ENCODE data around the gene PEX26.
A peak's percentile ranks its signal among the peaks of the same experiment; 100 is the strongest.
"Not testable (repeated sequence)": the region's sequence is repeated elsewhere in the genome, so short reads cannot be mapped to it uniquely, and the experiment has no call there.

PEX26 gene

DNA sequence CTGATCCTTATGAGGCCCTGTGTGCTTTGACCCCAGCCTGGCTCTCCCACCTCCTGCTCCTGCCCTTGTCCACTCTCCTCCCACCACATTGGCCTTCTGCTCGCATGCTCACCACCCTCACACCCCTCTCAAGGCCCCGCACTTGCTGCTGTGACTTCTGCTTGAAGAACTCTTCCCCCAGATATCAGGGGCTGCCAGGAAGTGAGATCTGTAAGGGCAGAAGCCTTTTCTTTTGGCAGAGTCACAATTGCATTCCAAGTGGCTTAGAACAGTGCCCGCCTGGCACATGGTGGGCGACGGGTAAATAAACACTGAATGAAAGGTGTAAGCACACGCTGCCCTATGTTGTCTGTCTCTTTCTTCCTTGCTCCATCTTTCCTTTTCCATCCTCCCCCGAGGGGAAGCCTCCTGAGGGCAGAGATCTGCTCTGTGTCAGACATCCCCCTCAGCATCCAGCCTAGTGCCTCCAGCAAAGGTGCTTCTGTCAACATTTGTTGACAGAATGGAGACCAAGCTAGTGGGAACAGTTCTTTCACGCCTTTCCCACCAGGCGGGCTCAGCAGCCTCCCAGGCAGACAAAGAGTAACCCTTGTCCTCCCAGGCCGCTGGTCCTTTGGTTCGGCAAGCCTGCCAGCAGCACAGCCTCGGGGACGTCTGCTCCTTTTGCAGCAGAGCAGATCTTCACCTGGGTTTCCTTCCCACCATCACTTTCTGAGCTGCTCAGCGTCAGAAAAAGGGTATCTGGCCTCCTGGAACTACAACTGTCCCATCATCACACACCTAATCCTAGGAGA, 10.0 kb upstream of the PEX26 start:
- DNase-seq: no peak
- intact Hi-C loops (cut with DNase I): no loop called here

DNA sequence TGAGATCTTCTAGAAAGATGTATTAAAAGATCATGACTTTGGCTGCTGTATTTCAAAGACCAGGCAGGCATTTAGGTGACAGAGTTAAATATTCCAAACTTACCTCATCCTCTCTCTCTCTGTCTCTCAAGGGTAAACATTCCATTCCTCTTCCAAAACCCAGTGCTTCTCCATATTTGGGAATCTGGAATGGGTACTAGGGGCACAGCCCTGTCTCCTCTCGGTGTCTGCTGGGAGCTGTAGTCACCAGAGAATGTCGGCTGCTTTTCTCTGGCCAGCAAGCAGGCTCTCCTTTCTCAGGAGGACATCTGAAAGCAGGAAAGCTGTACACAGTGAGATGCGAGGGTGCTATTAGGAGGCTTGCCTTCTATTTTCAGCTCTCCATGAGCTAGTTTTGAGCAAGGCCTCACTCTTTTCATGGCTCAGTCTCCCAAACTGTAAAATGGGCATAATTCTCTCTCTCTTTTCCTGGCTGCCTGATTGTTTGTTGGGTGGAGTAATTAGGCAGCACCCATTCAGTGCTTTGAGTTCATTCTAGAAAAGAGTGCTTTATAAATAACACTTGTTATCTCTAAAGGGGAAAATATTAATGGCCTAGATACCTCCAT, 9.3 kb upstream of the PEX26 start:
- intact Hi-C loops (cut with DNase I): no loop called here
- DNase-seq: no peak

DNA sequence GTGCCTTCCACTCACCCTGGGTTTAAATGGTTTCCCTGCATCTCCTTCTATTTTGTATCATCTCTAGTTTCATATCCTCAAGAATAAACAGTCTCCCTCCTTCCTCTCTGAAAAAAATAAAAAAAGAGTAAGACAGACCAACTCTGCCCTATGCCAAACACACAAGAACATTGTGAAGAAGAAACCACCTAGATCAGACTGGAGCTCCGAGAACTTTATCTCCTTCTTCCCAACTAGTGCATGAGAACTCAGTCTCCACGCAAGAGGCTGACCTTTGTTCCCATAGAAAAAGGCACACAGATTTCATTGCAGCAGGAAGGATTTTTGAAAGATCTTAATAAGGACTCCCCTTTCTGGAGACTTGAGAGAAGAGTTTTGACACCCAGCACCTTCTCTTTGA, 8.7 kb upstream of the PEX26 start:
- intact Hi-C loops (cut with DNase I): no loop called here
- no peak for DNase-seq

DNA sequence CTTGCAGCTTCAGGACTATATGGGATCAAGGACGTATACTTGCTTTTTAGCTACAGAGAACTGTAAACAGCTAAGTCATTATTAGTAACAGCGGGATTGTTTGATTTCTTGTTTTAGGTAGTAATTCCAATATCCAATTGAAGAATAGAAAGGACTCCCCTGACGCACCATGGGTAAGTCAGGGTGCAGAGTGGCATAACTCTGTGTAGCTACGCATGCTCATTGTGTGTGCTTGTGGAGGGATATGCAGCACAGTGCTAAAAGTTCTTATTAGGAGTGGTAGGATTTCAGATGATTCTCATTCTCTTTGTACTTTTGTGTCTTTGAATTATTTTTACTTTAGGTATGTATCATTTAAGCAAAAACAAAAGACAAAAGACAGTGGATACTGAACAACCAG, 7.7 kb upstream of the PEX26 start:
- DNase-seq: no peak
- intact Hi-C loops (cut with DNase I): loop anchor here (10.0 kb wide), 1 partner anchor 45 kb away; the partner anchor contains the start of gene MICAL3

DNA sequence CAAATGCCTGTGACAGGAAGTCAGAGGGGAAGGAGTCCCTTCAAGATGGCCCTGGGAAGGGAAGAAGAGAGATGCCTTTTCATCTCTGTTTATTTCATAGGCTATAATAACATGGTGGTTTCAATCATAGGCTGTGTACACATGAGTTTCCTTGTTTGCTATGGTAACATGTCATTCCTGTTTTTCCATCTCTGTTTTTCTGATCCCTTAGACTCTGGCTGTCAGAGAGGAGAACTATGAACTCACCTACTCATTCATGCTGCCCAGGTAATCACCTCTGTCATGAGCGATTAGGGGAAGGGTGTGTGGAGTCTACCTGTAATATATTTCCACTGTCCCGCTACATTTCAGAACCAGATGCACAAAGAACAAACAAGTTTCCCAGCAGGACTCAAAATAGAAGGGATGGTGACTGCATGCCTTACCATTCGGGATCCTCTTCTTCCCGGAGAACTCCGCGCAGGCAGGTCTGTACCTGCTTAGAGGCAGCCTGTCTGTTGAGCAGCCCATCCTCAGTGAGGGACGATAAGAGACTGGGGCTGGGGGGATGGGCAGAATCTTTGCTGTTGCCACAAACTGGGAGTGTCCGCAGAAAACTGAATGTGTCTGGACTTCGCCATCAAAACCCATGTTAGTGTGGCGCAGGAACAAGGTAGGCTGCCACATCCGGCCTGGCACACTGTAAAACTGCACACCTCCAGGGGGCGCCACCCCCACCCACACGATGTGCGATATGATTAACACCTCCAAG, 7.1 kb upstream of the PEX26 start:
- intact Hi-C loops (cut with DNase I): loop anchor here (10.0 kb wide), 1 partner anchor 46 kb away; the partner anchor contains the start of gene MICAL3
- DNase-seq: peak in 1 of 42 donors; percentile 10

DNA sequence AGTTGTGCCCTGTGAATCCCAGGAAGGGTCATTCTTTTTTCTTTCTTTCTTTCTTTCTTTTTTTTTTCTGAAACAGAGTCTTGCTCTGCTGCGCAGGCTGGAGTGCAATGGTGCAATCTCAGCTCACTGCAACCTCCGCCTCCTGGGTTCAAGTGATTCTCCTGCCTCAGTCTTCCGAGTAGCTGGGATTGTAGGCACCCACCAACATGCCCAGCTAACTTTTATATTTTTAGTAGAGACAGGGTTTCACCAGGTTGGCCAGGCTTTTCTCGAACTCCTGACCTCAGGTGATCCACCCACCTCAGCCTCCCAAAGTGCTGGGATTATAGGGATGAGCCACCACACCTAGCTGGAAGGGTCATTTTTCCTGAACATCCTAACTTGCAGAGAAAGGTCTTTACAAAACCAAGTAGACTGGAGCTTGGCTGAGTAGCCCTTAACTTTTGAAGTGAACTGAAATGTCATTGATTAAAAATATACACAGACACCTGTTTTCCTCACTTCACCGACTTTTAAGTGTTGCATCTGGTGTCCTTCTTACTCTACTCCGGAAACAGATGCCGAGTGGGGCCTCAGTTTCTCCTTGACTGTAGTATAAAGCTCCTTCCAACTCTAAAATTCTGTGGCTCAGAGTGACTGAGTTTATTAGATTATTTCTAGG, 6.4 kb upstream of the PEX26 start:
- intact Hi-C loops (cut with DNase I): loop anchor here (10.0 kb wide), 1 partner anchor 47 kb away; the partner anchor contains the start of gene MICAL3
- DNase-seq: not testable (repeated sequence)

DNA sequence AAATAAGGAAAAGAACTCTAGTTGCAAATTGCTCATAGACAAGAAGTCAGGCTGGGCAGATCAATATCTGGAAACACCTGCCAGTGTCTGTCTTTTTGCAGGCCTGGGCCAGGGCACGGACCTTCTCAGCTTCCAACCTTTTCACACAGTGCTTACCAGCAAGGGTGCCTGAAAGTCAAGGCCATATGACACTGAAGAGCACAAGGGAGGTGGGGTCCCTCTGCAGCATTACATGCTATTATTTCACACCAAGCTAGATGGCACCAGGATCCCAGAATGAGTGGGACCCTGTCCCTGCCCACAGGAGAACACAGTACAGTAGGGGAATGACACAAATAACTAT, 5.9 kb upstream of the PEX26 start:
- peak in 1 of 42 donors; percentile 3 for DNase-seq
- intact Hi-C loops (cut with DNase I): loop anchor here (10.0 kb wide), 1 partner anchor 47 kb away; the partner anchor contains the start of gene MICAL3

DNA sequence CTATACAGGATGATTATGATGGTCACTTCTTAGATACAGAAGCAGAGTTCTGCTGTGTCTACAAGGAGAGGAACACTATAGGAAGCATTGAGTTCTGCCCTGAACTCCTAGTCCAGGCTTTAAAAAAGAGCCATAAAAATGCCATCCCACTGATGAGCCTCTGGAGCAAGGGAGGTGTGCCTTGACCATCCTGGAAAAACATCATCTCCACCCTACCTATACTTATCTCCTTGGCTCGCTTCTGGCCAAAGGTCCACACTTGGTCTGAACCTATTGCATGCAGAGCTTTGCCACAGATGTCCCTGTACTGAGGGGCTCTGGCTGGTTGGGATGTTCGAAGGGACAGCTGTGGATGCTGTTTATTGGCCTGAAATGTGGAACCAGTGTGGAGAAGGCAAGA, 4.3 kb upstream of the PEX26 start:
- intact Hi-C loops (cut with DNase I): loop anchor here (10.0 kb wide), 1 partner anchor 49 kb away; the partner anchor contains the start of gene MICAL3

DNA sequence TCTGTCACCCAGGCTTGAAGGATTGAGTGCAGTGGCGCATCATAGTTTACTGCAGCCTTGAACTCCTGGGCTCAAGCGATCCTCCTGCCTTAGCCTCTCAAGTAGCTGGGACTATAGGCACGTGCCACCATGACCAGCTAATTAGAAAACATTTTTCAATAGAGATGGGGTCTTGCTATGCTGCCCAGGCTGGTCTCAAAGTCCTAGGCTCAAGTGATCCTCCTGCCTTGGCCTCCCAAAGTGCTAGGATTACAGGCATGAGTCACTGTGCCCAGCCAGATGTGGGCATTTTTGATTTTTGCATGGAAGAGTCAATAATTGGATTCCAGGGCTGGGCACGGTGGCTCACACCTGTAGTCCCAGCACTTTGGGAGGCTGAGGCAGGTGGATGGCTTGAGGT, 3.9 kb upstream of the PEX26 start:
- DNase-seq: not testable (repeated sequence)
- intact Hi-C loops (cut with DNase I): loop anchor here (10.0 kb wide), 1 partner anchor 49 kb away; the partner anchor contains the start of gene MICAL3

More for the DNA sequence above, 4.3 kb upstream of the PEX26 start:
- no peak for DNase-seq

DNA sequence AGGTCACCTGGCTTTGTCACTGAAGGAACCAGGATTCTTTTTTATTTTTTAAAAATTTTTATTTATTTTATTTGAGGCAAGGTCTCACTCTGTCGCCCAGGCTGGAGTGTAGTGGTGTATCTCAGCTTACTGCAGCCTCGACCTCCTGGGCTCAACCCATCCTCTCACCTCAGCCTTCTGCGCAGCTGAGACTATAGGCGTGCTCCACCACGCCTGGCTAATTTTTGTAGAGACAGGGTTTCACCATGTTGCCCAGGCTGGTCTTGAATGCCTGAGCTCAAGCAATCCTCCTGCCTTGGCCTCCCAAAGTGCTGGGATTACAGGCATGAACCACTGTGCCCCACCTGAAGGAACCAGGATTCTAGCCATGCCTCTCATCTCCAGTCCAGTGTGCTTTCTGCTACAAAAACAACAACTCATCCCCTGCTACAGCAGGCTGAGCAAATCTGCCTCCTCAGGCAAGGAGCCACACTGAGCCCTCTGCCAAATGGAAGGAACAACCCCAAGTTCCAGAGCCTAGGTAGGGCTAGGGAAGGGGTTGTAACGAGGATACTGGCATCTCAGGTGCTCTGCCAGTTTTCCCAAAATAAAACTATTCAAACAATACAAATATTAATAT, 2.6 kb upstream of the PEX26 start:
- intact Hi-C loops (cut with DNase I): loop anchor here (5.0 to 10.0 kb wide), 3 partner anchors 50 to 178 kb away; partner anchors contain the start of gene MICAL3
- peak in 2 of 42 donors; percentile 11 to 33 for DNase-seq

DNA sequence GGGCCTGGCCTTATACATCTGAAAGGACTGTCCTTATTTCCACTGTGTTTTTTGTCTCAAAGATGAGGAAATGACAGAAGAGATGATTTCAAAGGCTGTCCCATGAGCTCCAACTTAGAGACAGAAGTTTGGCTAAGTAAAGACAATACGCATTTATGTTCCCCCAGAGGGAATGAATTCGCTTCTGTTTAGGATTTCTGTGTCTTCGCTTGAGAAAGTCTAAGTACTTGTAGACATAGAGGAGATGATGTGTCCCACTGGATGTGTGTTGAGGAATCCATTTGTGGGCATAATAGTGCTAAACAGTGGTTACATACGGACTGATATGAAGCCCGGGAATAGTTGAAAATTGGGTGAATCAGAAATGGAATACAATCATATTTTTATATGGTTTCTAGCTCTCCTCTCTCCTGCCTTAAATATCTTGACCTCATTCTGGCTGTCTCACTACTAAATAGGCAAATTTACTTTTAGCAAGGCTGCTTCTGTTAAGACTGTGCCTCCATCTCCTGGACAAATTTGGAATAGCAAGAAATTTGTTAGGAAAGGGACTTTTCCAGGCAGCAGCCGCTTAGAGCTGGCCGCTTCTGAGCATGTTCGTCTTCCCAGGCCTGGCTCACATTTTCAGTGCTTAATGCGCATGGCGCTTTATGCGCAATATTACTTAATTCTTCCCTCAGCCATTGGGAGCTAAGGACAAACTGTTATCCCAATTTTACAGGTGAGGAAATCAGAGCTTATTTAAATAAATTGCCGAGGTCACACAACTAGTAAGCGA, 1.9 kb upstream of the PEX26 start:
- intact Hi-C loops (cut with DNase I): loop anchor here (2.0 to 10.0 kb wide), 4 partner anchors 51 to 245 kb away; partner anchors contain the start of gene MICAL3
- peak; percentile 46 to 92 (median 75) for DNase-seq

DNA sequence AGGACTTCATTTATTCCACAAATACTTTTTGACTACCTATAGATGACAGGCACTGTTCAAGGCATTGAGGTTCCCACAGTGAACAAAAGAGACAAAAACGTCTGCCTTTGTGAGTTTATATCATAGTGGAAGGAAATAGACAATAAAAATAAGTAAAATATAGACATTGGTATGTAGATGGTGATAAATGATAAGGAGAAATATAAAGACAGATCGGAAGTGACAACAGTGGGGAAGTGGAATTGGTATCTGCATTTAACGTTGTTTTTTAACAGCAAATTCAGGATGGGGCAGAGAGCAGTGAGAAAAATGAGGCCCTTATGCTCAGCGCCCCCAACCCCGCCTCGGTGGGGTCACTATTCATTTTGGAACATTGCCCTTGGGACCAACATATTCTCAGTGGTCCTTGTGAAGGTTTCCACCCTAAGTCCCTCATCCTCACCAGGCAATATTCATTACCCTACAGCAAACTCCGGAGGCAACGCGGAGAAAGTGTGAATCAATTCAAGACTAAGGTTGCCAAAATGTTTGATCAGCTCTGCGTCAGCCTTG, 627 bp upstream of the PEX26 start:
- intact Hi-C loops (cut with DNase I): loop anchor here (2.0 to 10.0 kb wide), 4 partner anchors 52 to 246 kb away; partner anchors contain the start of gene MICAL3

DNA sequence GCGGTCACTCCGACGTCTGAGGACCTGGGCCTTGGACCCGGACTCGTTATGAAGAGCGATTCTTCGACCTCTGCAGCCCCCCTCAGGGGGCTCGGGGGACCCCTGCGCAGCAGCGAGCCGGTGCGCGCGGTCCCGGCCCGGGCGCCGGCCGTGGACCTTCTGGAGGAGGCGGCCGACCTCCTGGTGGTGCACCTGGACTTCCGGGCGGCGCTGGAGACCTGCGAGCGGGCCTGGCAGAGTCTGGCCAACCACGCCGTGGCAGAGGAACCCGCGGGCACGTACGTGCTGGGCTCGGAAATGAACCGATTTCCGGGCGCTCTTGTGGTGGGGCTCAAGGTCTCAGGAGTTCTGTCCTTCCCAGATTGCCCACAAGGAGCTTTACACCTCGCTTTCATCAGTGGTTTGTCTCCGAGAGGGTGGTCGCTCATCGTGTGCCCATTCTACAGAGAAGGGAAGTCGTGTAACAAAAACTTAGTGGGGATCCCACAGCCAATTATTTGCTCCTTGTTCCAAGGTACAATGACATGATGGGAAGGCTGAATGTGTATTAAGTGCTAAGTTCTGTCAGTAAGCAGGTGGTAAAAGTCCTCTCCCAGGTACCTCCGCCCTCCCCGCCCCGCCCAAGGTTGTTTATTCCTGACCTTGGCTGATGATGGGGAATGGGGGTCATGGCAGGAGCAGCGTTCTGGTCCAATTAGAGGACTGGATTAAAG, 695 bp downstream of the PEX26 start:
- peak in 1 of 42 donors; percentile 18 for DNase-seq
- intact Hi-C loops (cut with DNase I): loop anchor here (5.0 to 10.0 kb wide), 3 partner anchors 54 to 181 kb away; partner anchors contain the start of gene MICAL3

More for the DNA sequence above, 627 bp upstream of the PEX26 start:
- no peak for DNase-seq

DNA sequence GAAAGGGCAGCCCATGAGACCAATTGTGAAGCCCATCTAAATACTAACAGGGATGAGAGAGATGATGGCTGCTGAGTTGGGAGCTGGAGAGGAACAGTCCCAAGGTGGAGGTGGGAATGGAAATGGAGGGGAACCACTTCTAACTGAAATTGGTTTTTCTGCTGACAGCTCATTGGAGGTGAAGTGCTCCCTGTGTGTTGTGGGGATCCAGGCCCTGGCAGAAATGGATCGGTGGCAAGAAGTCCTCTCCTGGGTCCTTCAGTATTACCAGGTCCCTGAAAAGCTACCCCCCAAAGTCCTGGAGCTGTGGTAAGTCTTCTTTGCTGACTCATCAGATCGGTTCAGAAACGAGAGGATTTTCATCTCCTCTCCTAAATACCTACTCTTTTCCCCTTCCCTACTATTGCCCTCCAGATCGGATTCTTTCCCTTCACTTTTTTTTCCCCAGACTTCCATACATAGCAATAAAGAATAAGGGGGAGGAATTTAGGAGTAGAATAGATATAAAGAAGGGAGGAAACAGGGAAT, 2.0 kb downstream of the PEX26 start:
- no peak for DNase-seq
- intact Hi-C loops (cut with DNase I): loop anchor here (5.0 to 10.0 kb wide), 3 partner anchors 55 to 182 kb away; partner anchors contain the start of gene MICAL3

DNA sequence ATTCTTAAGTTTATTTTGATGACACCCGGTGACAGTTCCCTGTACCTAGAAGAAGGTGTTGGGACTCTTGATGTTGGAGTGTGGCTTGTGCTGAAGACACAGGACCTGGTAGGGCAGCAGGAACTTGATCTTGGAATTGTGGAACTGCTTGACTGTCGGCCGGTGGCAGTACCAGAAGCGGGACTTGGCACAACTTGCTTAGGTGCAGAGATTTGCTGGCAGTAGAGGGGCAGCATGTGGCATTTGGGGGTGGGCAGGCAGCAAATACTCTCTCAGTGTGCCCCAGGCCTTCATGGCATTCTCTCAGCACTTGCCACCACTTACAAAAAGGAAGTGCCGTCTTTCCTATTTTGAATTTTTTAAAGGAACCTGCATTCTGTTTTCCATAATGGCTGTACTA, 3.6 kb downstream of the PEX26 start:
- intact Hi-C loops (cut with DNase I): no loop called here
- no peak for DNase-seq

DNA sequence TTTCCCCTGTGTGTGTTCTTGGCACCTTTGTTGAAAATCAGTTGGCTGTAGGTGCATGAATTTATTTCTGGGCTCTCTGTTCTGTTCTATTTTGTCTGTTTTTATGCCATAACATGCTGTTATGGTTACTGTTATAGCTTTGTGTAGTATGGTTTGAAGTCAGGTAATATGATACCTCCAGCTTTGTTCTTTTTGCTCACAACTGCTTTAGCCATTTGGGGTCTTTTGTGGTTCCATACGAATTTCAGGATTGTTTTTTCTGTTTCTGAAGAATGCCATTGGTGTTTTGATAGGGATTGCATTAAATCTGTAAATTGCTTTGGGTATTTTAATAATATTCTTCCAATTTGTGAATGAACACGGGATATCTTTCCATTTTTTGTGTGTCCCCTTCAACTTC, 4.7 kb downstream of the PEX26 start:
- intact Hi-C loops (cut with DNase I): no loop called here
- no peak for DNase-seq

All from head of caudate nucleus (tissue), 42 donors.